ENCODE data around the gene CCDC40. TPM values are rescaled to one million over a fixed set of nuclear protein-coding genes. Genes with fewer than 3 reads are reported as not detected.

The CCDC40 gene
- total and polyA plus RNA-seq, 2 of the 13 experiments (the other 11 are each of a cell fraction or from before 2014, with no cell fraction given) = 4.1 to 5.5 TPM

- TF ChIP-seq RBM22 (optimal IDR thresholded peaks at IDR 0.05; ENCODE audit: low read length) (no peak), CCAR2 (optimal IDR thresholded peaks at IDR 0.05; ENCODE audit: low read depth, low read length) (peak; percentile 28), POGZ (CRISPR knock-in tag; IDR thresholded peaks at IDR 0.05) (no peak; the same call in none of the 2 replicates), HMGXB3 (CRISPR knock-in tag; IDR thresholded peaks at IDR 0.05; ENCODE audit: borderline replicate concordance) (peak; percentile 84), SMAD3 (CRISPR knock-in tag; IDR thresholded peaks at IDR 0.05) (peak; percentile 100), E2F5 (CRISPR knock-in tag; conservative IDR thresholded peaks at IDR 0.05) (no peak), ZSCAN20 (CRISPR knock-in tag; IDR thresholded peaks at IDR 0.05; ENCODE audit: borderline replicate concordance) (peak; percentile 64; the same call in 1 of the 2 replicates), TEAD2 (CRISPR knock-in tag; IDR thresholded peaks at IDR 0.05) (0 out of 2 replicates have a peak, but pooled peaks have one; percentile 25), TBP (CRISPR knock-in tag; IDR thresholded peaks at IDR 0.05) (no peak), THAP9 (CRISPR knock-in tag; IDR thresholded peaks at IDR 0.05; ENCODE audit: borderline replicate concordance) (peak; percentile 74; the same call in 1 of the 2 replicates), ZSCAN12 (CRISPR knock-in tag; IDR thresholded peaks at IDR 0.05) (no peak), ZFX (CRISPR knock-in tag; IDR thresholded peaks at IDR 0.05; ENCODE audit: low read depth) (peak; percentile 80), UBTF (CRISPR knock-in tag; IDR thresholded peaks at IDR 0.05) (peak; percentile 94), AKAP8 (CRISPR knock-in tag; IDR thresholded peaks at IDR 0.05) (peak; percentile 95), ZBTB21 (CRISPR knock-in tag; IDR thresholded peaks at IDR 0.05) (peak; percentile 95)
Observed at GRCh38 chr17:79993390-79994227, 42.8 kb upstream of the CCDC40 start (continued).
